Fibroblast of skin of right biceps (primary cell): ENCODE measurements around the gene SLC13A5.

Experiments
- DNase-seq: peaks from one replicate; pipeline ENCODE4 v3.0.0-alpha.2; 2013

The SLC13A5 gene

GRCh38 chr17:6636616-6637457 is 76.3 kb downstream of the SLC13A5 start:
- no peak for DNase-seq

DNA sequence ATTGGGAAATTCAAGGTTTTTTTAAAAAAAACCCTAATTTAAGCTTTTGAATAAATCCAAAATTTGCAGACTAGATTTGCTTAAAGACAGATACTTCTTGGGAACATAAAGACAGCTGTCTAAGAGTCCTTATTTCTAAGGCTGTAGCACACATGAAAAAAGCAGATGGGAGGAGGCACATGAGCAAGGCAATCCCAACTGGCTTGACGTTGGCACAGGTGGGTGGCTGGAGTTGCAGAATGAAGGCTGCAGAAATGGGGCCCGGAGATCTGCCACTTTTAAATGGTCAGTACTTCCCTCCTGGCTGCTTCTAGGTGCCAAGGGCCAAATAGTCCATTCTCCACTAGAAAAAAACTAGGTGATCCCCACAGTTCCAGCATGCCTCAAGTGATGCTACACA is 77.1 kb downstream of the SLC13A5 start:
- no peak for DNase-seq
